IMR-90 (cell line): ENCODE measurements around the gene C21orf58. TPM values are rescaled to one million over a fixed set of nuclear protein-coding genes. Genes with fewer than 3 reads are reported as not detected.

Experiments used
- ATAC-seq: fragments of 200-7000 bp; cut with Tn5 transposase; 2 replicates; pipeline ENCODE4 v1.9.1; 2020; ENCODE audit warnings: low read depth, mild to moderate bottlenecking, moderate library complexity
- BruUV-seq: library from RNA; stranded (reverse); fragments of 400-500 nt; replicated peaks from 2 replicates; lab custom pipeline; 2021; lab: Mats Ljungman, UMichigan
- CTCF ChIA-PET: fragments of 300-600 bp; formaldehyde crosslinking; extraction: SDS; loops from one replicate; lab custom pipeline; 2021; ENCODE audit warnings: antibody characterized with exemption; lab: Yijun Ruan, JAX
- POLR2A ChIA-PET: fragments of 300-600 bp; sonication (Branson Sonifier 250); formaldehyde crosslinking; loops from one replicate; lab custom pipeline; 2022; ENCODE audit warnings: antibody characterized with exemption; ENCODE audit not compliant: unreplicated experiment; lab: Charles Lee
- DNase-seq: peaks from one replicate; pipeline ENCODE4 v3.0.0; 2013
- H2AFZ ChIP-seq: replicated peaks from 2 replicates; pipeline ENCODE3; 2013; ENCODE audit warnings: low read length, mild to moderate bottlenecking; ENCODE audit not compliant: poor library complexity
- H2AK5ac ChIP-seq: 2 replicates; pipeline ENCODE4 v1.6.1; 2013; ENCODE audit warnings: low read depth, low read length, inconsistent platforms
- H2AK9ac ChIP-seq: replicated peaks from 2 replicates; pipeline ENCODE3; 2013; ENCODE audit warnings: mild to moderate bottlenecking, low read depth, low read length, moderate library complexity; ENCODE audit not compliant: poor library complexity
- H2BK120ac ChIP-seq: 2 replicates; pipeline ENCODE4 v1.6.1; 2013; ENCODE audit warnings: low read depth, low read length, inconsistent platforms
- H2BK15ac ChIP-seq: 3 replicates; pipeline ENCODE4 v1.6.1; 2013; ENCODE audit warnings: low read depth, low read length, inconsistent platforms
- H2BK20ac ChIP-seq: 2 replicates; pipeline ENCODE4 v1.6.1; 2013; ENCODE audit warnings: low read depth, mild to moderate bottlenecking, inconsistent platforms, low read length, moderate library complexity
- H2BK5ac ChIP-seq: 2 replicates; pipeline ENCODE4 v1.6.1; 2013; ENCODE audit warnings: mild to moderate bottlenecking, low read depth, low read length, inconsistent platforms; ENCODE audit not compliant: poor library complexity, severe bottlenecking
- H3K14ac ChIP-seq: replicated peaks from 2 replicates; pipeline ENCODE4 v1.6.1; 2013; ENCODE audit warnings: low read depth, low read length, inconsistent platforms
- H3K18ac ChIP-seq: 2 replicates; pipeline ENCODE4 v1.6.1; 2013; ENCODE audit warnings: low read depth, low read length, control low read depth
- H3K23ac ChIP-seq: 2 replicates; pipeline ENCODE4 v1.6.1; 2013; ENCODE audit warnings: low read depth, low read length, inconsistent platforms
- H3K27ac ChIP-seq: 2 replicates; pipeline ENCODE4 v1.5.1; 2013; ENCODE audit warnings: mild to moderate bottlenecking, control low read depth, low read length; ENCODE audit not compliant: insufficient read depth
- H3K27me3 ChIP-seq: 2 replicates; pipeline ENCODE4 v1.6.1; 2013; ENCODE audit warnings: low read length; ENCODE audit not compliant: control insufficient read depth, insufficient read depth
- H3K36me3 ChIP-seq: 2 replicates; pipeline ENCODE4 v1.6.1; 2013; ENCODE audit warnings: low read length, mixed read lengths; ENCODE audit not compliant: control insufficient read depth, insufficient read depth
- H3K4ac ChIP-seq: 2 replicates; pipeline ENCODE4 v1.6.1; 2013; ENCODE audit warnings: low read depth, low read length, inconsistent platforms
- H3K4me1 ChIP-seq: 2 replicates; pipeline ENCODE4 v1.6.1; 2013; ENCODE audit warnings: low read length, mixed read lengths; ENCODE audit not compliant: control insufficient read depth, insufficient read depth
- H3K4me2 ChIP-seq: 2 replicates; pipeline ENCODE4 v1.6.1; 2013; ENCODE audit warnings: low read depth, mild to moderate bottlenecking, control low read depth, low read length, moderate library complexity
- H3K4me3 ChIP-seq: 2 replicates; pipeline ENCODE4 v1.5.1; 2013; ENCODE audit warnings: low read depth, mild to moderate bottlenecking, control low read depth, low read length, moderate library complexity; ENCODE audit not compliant: insufficient read depth
- H3K56ac ChIP-seq: 2 replicates; pipeline ENCODE4 v1.6.1; 2013; ENCODE audit warnings: low read length, inconsistent platforms; ENCODE audit not compliant: insufficient read depth; ENCODE audit errors: extremely low read depth
- H3K79me1 ChIP-seq, 2 experiments: 2 replicates each; pipeline ENCODE4 v1.6.1; 2013; ENCODE audit warnings: low read length in 2 of 2, inconsistent platforms in 1 of 2, low read depth in 1 of 2
- H3K9ac ChIP-seq: 2 replicates; pipeline ENCODE4 v1.6.1; 2013; ENCODE audit warnings: low read depth, low read length, control low read depth
- H3K9me1 ChIP-seq: 2 replicates; pipeline ENCODE4 v1.6.1; 2013; ENCODE audit warnings: low read length, inconsistent platforms; ENCODE audit not compliant: insufficient read depth
- H3K9me3 ChIP-seq: 2 replicates; pipeline ENCODE4 v1.6.1; 2013; ENCODE audit warnings: low read length; ENCODE audit not compliant: control insufficient read depth, insufficient read depth
- H4K20me1 ChIP-seq: 2 replicates; pipeline ENCODE4 v1.6.1; 2013; ENCODE audit warnings: low read length, inconsistent platforms; ENCODE audit not compliant: insufficient read depth
- H4K5ac ChIP-seq: 2 replicates; pipeline ENCODE4 v1.6.1; 2013; ENCODE audit warnings: mild to moderate bottlenecking, low read depth, low read length, control low read depth
- H4K8ac ChIP-seq, 2 experiments: 2 replicates each; pipeline ENCODE4 v1.6.1; 2013; ENCODE audit warnings: low read depth in 2 of 2, low read length in 2 of 2, control low read depth in 1 of 2, inconsistent platforms in 1 of 2
- H4K91ac ChIP-seq: 2 replicates; pipeline ENCODE4 v1.6.1; 2013; ENCODE audit warnings: low read depth, low read length, inconsistent platforms; ENCODE audit not compliant: insufficient read depth
- BHLHE40 ChIP-seq: fragments of 150-350 bp; IDR thresholded peaks from 2 replicates; pipeline ENCODE4 v1.6.1; 2016; ENCODE audit warnings: mild to moderate bottlenecking, low read depth, low read length
- CEBPB ChIP-seq: IDR thresholded peaks from 2 replicates; pipeline ENCODE4 v1.6.1; 2012; ENCODE audit warnings: low read depth, low read length, improper control_type of control experiment
- CHD1 ChIP-seq: IDR thresholded peaks from 2 replicates; pipeline ENCODE4 v1.6.1; 2012; ENCODE audit warnings: low read depth, low read length, improper control_type of control experiment
- CTCF ChIP-seq: conservative IDR thresholded peaks from 2 replicates; pipeline ENCODE4 v1.5.1; 2012; ENCODE audit warnings: mild to moderate bottlenecking, low read depth, low read length, improper control_type of control experiment
- FOS ChIP-seq: fragments of 150-350 bp; IDR thresholded peaks from 2 replicates; pipeline ENCODE4 v1.6.1; 2016; ENCODE audit warnings: low read depth, low read length
- MAFK ChIP-seq: IDR thresholded peaks from 2 replicates; pipeline ENCODE4 v1.6.1; 2012; ENCODE audit warnings: low read depth, low read length, improper control_type of control experiment
- MAZ ChIP-seq: IDR thresholded peaks from 2 replicates; pipeline ENCODE4 v1.6.1; 2012; ENCODE audit warnings: low read depth, mild to moderate bottlenecking, low read length, improper control_type of control experiment, moderate library complexity, borderline replicate concordance
- MXI1 ChIP-seq: IDR thresholded peaks from 2 replicates; pipeline ENCODE4 v1.6.1; 2012; ENCODE audit warnings: low read depth, mild to moderate bottlenecking, low read length, moderate library complexity, borderline replicate concordance
- NFE2L2 ChIP-seq: fragments of 150-350 bp; IDR thresholded peaks from 2 replicates; pipeline ENCODE4 v1.6.1; 2016; ENCODE audit warnings: low read depth, mild to moderate bottlenecking, low read length
- POLR2A ChIP-seq: IDR thresholded peaks from 2 replicates; pipeline ENCODE4 v1.6.1; 2012; ENCODE audit warnings: mild to moderate bottlenecking, low read depth, low read length
- RAD21 ChIP-seq: IDR thresholded peaks from 2 replicates; pipeline ENCODE4 v1.6.1; 2012; ENCODE audit warnings: low read length, improper control_type of control experiment
- RCOR1 ChIP-seq: IDR thresholded peaks from 2 replicates; pipeline ENCODE4 v1.6.1; 2012; ENCODE audit warnings: mild to moderate bottlenecking, low read length, improper control_type of control experiment; ENCODE audit not compliant: insufficient replicate concordance
- RFX5 ChIP-seq: IDR thresholded peaks from 2 replicates; pipeline ENCODE4 v1.8.0; 2012; ENCODE audit warnings: low read depth, mild to moderate bottlenecking, low read length, moderate library complexity
- SMC3 ChIP-seq: fragments of 150-350 bp; IDR thresholded peaks from 2 replicates; pipeline ENCODE4 v1.6.1; 2016; ENCODE audit warnings: low read depth, mild to moderate bottlenecking, antibody characterized with exemption, low read length, moderate library complexity
- USF2 ChIP-seq: fragments of 150-350 bp; IDR thresholded peaks from 2 replicates; pipeline ENCODE4 v1.6.1; 2017; ENCODE audit warnings: mild to moderate bottlenecking, antibody characterized with exemption, low read length, low read depth
- WGBS, 2 experiments: methylation state at CpG; one replicate each; pipeline versions ENCODE4 v1.1.5 to v1.1.7; 2013; ENCODE audit warnings: missing lambda C conversion rate in 2 of 2; ENCODE audit not compliant: insufficient read length in 1 of 2; ENCODE audit errors: extremely low coverage in 2 of 2; 5-methylcytosine and 5-hydroxymethylcytosine counted together
- dilution Hi-C: fragments of 300-500 bp; cut with HindIII; formaldehyde crosslinking; loops from one replicate; pipeline ENCODE4 v1.14.3; 2018; ENCODE audit warnings: low sequenced_read_pairs; ENCODE audit not compliant: unreplicated experiment
- in situ Hi-C: fragments of 300-500 bp; cut with MboI; formaldehyde crosslinking; loops from 3 replicates; pipeline ENCODE4 v1.14.3; 2019; ENCODE audit warnings: low sequenced_read_pairs, inconsistent platforms, mixed read lengths
- intact Hi-C: fragments of 100-400 bp; cut with micrococcal nuclease; formaldehyde crosslinking; loops from 2 replicates; pipeline ENCODE4 v1.10.0; 2022
- polyA plus RNA-seq, 3 experiments: library from polyadenylated mRNA; depleted of rRNA; stranded (reverse); fragments of >200 nt; gene quantifications; 2 replicates each; pipeline ENCODE4 v1.2.3, GENCODE V29; 2012; ENCODE audit warnings: low replicate concordance in 1 of 3
- total RNA-seq: library from RNA; depleted of rRNA; stranded (reverse); fragments of >200 nt; gene quantifications from 2 replicates; pipeline ENCODE4 v1.2.3, GENCODE V29; 2012

Gene C21orf58
- total and polyA plus RNA-seq, 2 of the 4 experiments (the other 2 are of a cell fraction): 2.7 to 6.2 TPM

GRCh38 chr21:46265736-46266525 lies 57.7 kb downstream of the C21orf58 start:
- Histone ChIP-seq H4K91ac (no peak overlapping the region), H3K9me1 (no peaks in the 10 kb centered on the region), H4K20me1 (peaks cover 18% of the 10 kb centered on the region), H3K9ac (no peak overlapping the region), H2AFZ (no peak overlapping the region), H3K18ac (no peak overlapping the region), H3K27me3 (no peaks in the 10 kb centered on the region), H3K56ac (no peak overlapping the region), H3K4me1 (no peaks in the 10 kb centered on the region), H2AK9ac (no peak overlapping the region), H4K5ac (no peak overlapping the region), H3K4ac (no peak overlapping the region), H2AK5ac (no peak overlapping the region), H3K4me3 (no peak overlapping the region), H3K36me3 (peaks cover 67% of the 10 kb centered on the region), H2BK20ac (no peak overlapping the region), H4K8ac (no peak overlapping the region), H3K14ac (no peak overlapping the region), H3K27ac (no peak overlapping the region), H3K23ac (no peak overlapping the region), H3K79me1 (peaks cover 7 to 33% of the 10 kb centered on the region in 2 experiments), H2BK120ac (no peak overlapping the region), H3K9me3 (no peaks in the 10 kb centered on the region), H3K4me2 (no peak overlapping the region), H2BK5ac (no peak overlapping the region), H2BK15ac (no peak overlapping the region)
- POLR2A ChIA-PET: no interaction called here
- dilution Hi-C loops: no loop called here
- 88% methylated on average over 17 of the region's 26 CpGs; no CpG with 5 or more reads in 1 of the 2 experiments for WGBS, 2 experiments
- intact Hi-C loops: no loop called here
- in situ Hi-C loops: no loop called here
- no TSS peak for BruUV-seq
- no peak; the same call in 1 of the 2 replicates for ATAC-seq
- CTCF ChIA-PET: no interaction called here
- no peak for DNase-seq
- no peak for TF ChIP-seq NFE2L2
- no peak for TF ChIP-seq BHLHE40
- no peak for TF ChIP-seq RAD21
- no peak for TF ChIP-seq FOS
- TF ChIP-seq CEBPB: no peak
- no peak for TF ChIP-seq MXI1
- no peak for TF ChIP-seq POLR2A
- no peak for TF ChIP-seq RFX5
- no peak for TF ChIP-seq SMC3
- TF ChIP-seq CTCF: no peak
- no peak for TF ChIP-seq RCOR1
- TF ChIP-seq USF2: no peak
- no peak for TF ChIP-seq MAZ
- no peak for TF ChIP-seq MAFK
- no peak for TF ChIP-seq CHD1
